K562 (cell line): ENCODE results near the gene SLC28A1. TPM values are rescaled to one million over a fixed set of nuclear protein-coding genes. Genes with fewer than 3 reads are reported as not detected.

Source experiments
- ATAC-seq: fragments of 200-7000 bp; cut with Tn5 transposase; 3 replicates; pipeline ENCODE4 v1.9.1; 2020; ENCODE audit warnings: moderate library complexity
- BruUV-seq: library from RNA; stranded (reverse); fragments of 400-500 nt; replicated peaks from 2 replicates; lab custom pipeline; 2021; lab: Mats Ljungman, UMichigan
- CTCF ChIA-PET: fragments of 300-600 bp; formaldehyde crosslinking; extraction: SDS; loops from one replicate; lab custom pipeline; 2021; ENCODE audit warnings: low intra/inter-chr PET ratio; lab: Yijun Ruan, JAX
- POLR2A ChIA-PET: fragments of 300-600, 350-650 bp; sonication (Branson Sonifier 250); formaldehyde crosslinking; extraction: SDS; loops from one replicate; lab custom pipeline; 2021; ENCODE audit warnings: antibody characterized with exemption, inconsistent platforms; lab: Yijun Ruan, JAX
- DNase-seq, 4 experiments: peaks; one replicate each; pipeline versions ENCODE4 v3.0.0 to v3.0.0-alpha.2; 2011 to 2018; ENCODE audit warnings: low spot score in 3 of 4, mixed read lengths in 3 of 4; ENCODE audit errors: extremely low read depth in 1 of 4
- FAIRE-seq: peaks from 2 replicates; lab custom pipeline; 2011; peaks lifted over from hg19 to GRCh38; lab: Jason Lieb, UNC
- H2AFZ ChIP-seq: 2 replicates; pipeline ENCODE4 v1.6.0; 2011; ENCODE audit warnings: low read depth, low read length, control low read depth, inconsistent platforms
- H3K27ac ChIP-seq: fragments of 200-600 bp; 3 replicates; pipeline ENCODE4 v1.8.0; 2011; ENCODE audit warnings: low read depth, mild to moderate bottlenecking, control low read depth, inconsistent platforms, low read length, moderate library complexity, mixed read lengths; ENCODE audit errors: extremely low read depth
- H3K27me3 ChIP-seq, 2 experiments: fragments of 300-600 bp in 1 of 2; 2 replicates in 1 of 2; 3 replicates in 1 of 2; pipeline versions ENCODE4 v1.6.0 to v1.8.0; 2011; ENCODE audit warnings: inconsistent platforms in 2 of 2, low read length in 2 of 2, mild to moderate bottlenecking in 1 of 2, mixed read lengths in 1 of 2, moderate library complexity in 1 of 2; ENCODE audit not compliant: control insufficient read depth in 2 of 2, insufficient read depth in 2 of 2
- H3K36me3 ChIP-seq: fragments of 300-600 bp; 3 replicates; pipeline ENCODE4 v1.8.0; 2011; ENCODE audit warnings: mild to moderate bottlenecking, low read length, inconsistent platforms; ENCODE audit not compliant: control insufficient read depth, insufficient read depth
- H3K4me1 ChIP-seq, 2 experiments: fragments of 200-600 bp in 1 of 2; replicated peaks in 1 of 2; 2 replicates in 1 of 2; 3 replicates in 1 of 2; pipeline versions ENCODE4 v1.5.1 to v1.8.0; 2011; ENCODE audit warnings: inconsistent platforms in 2 of 2, low read length in 2 of 2, mild to moderate bottlenecking in 1 of 2, mixed read lengths in 1 of 2, moderate library complexity in 1 of 2; ENCODE audit not compliant: control insufficient read depth in 2 of 2, insufficient read depth in 2 of 2
- H3K4me2 ChIP-seq: 2 replicates; pipeline ENCODE4 v1.6.1; 2011; ENCODE audit warnings: low read length, control low read depth, inconsistent platforms, mixed read lengths; ENCODE audit not compliant: insufficient read depth
- H3K4me3 ChIP-seq: fragments of 200-600 bp; sonication (generic), shearing (Covaris generic); 2 replicates; pipeline ENCODE4 v1.5.1; 2016; ENCODE audit warnings: control low read depth, inconsistent platforms
- H3K79me2 ChIP-seq: fragments of 200-600 bp; 3 replicates; pipeline ENCODE4 v1.8.0; 2011; ENCODE audit warnings: low read length, inconsistent platforms; ENCODE audit not compliant: control insufficient read depth, insufficient read depth
- H3K9ac ChIP-seq, 2 experiments: 2 replicates each; pipeline versions ENCODE4 v1.6.0 to v1.6.1; 2011; ENCODE audit warnings: low read depth in 2 of 2, low read length in 2 of 2, control low read depth in 1 of 2, inconsistent platforms in 1 of 2, mild to moderate bottlenecking in 1 of 2, mixed read lengths in 1 of 2; ENCODE audit not compliant: insufficient read depth in 1 of 2
- H3K9me1 ChIP-seq: one replicate; pipeline ENCODE4 v1.6.0; 2011; ENCODE audit warnings: inconsistent platforms, mild to moderate bottlenecking, low read length, moderate library complexity; ENCODE audit not compliant: control insufficient read depth, insufficient read depth
- H3K9me3 ChIP-seq: replicated peaks from 2 replicates; pipeline ENCODE4 v1.5.1; 2011; ENCODE audit warnings: low read depth, low read length, inconsistent platforms; ENCODE audit not compliant: control insufficient read depth, insufficient read depth
- H4K20me1 ChIP-seq: replicated peaks from 2 replicates; pipeline ENCODE4 v1.6.1; 2011; ENCODE audit warnings: low read length, inconsistent platforms, mixed read lengths; ENCODE audit not compliant: control insufficient read depth, insufficient read depth
- CC2D1A ChIP-seq: fragments of 450-650 bp; IDR thresholded peaks from 2 replicates; pipeline ENCODE4 v1.6.1; 2017; ENCODE audit warnings: mild to moderate bottlenecking
- CHCHD3 ChIP-seq: fragments of 250-450 bp; sonication (Bioruptor Pico); IDR thresholded peaks from 2 replicates; pipeline ENCODE4 v2.1.2; 2022; ENCODE audit warnings: mild to moderate bottlenecking
- ETV1 ChIP-seq: fragments of 450-650 bp; conservative IDR thresholded peaks from 2 replicates; pipeline ENCODE4 v1.6.1; 2016; ENCODE audit warnings: missing genetic modification characterization, control low read depth, low read depth, missing compliant biosample characterization
- ETV5 ChIP-seq: sonication (generic); formaldehyde crosslinking; IDR thresholded peaks from 2 replicates; pipeline ENCODE4 v1.4.0; 2020; ENCODE audit warnings: low read depth, mild to moderate bottlenecking, missing genetic modification reagents
- NBN ChIP-seq: fragments of 450-650 bp; IDR thresholded peaks from 2 replicates; pipeline ENCODE4 v1.6.1; 2016; ENCODE audit warnings: low read depth, mild to moderate bottlenecking
- PML ChIP-seq: IDR thresholded peaks from 2 replicates; pipeline ENCODE4 v1.6.1; 2012; ENCODE audit warnings: low read length, inconsistent platforms
- POLR2A ChIP-seq: fragments of 450-650 bp; conservative IDR thresholded peaks from 2 replicates; pipeline ENCODE4 v1.6.1; 2016
- SIRT6 ChIP-seq: IDR thresholded peaks from one replicate; pipeline ENCODE4 v1.6.1; 2012; ENCODE audit warnings: low read depth, mild to moderate bottlenecking, control low read depth, inconsistent platforms, low read length, moderate library complexity
- ZC3H8 ChIP-seq: fragments of 450-650 bp; IDR thresholded peaks from 2 replicates; pipeline ENCODE4 v1.6.1; 2017
- ZEB2 ChIP-seq: fragments of 450-650 bp; IDR thresholded peaks from 2 replicates; pipeline ENCODE4 v1.6.1; 2016
- ZNF232 ChIP-seq: sonication (generic); formaldehyde crosslinking; IDR thresholded peaks from 2 replicates; pipeline ENCODE4 v1.8.0; 2022; ENCODE audit warnings: mild to moderate bottlenecking, missing genetic modification reagents
- ZNF282 ChIP-seq: sonication (generic); formaldehyde crosslinking; IDR thresholded peaks from 2 replicates; pipeline ENCODE4 v1.8.1; 2023; ENCODE audit warnings: missing genetic modification reagents
- ZNF41 ChIP-seq: fragments of 250-450 bp; sonication (Bioruptor Pico); conservative IDR thresholded peaks from 2 replicates; pipeline ENCODE4 v1.4.0; 2020; ENCODE audit warnings: mild to moderate bottlenecking
- ZNF444 ChIP-seq: fragments of 250-450 bp; sonication (Bioruptor Pico); IDR thresholded peaks from 2 replicates; pipeline ENCODE4 v1.4.0; 2020; ENCODE audit warnings: mild to moderate bottlenecking, moderate library complexity
- WGBS: fragments of 100-300 bp; shearing (Covaris generic); methylation state at CpG from one replicate; pipeline ENCODE4 v1.1.6; 2016; ENCODE audit warnings: low coverage, mixed read lengths; ENCODE audit not compliant: insufficient coverage; ENCODE audit errors: missing lambda C conversion rate; 5-methylcytosine and 5-hydroxymethylcytosine counted together
- in situ Hi-C: fragments of 300-500 bp; cut with MboI; formaldehyde crosslinking; loops from 4 replicates; pipeline ENCODE4 v1.15.0; 2018; ENCODE audit warnings: inconsistent platforms, mixed read lengths
- intact Hi-C: fragments of 100-400 bp; cut with micrococcal nuclease; formaldehyde crosslinking; loops from 2 replicates; pipeline ENCODE4 v1.14.2; 2022
- polyA plus RNA-seq, 8 experiments: library from polyadenylated mRNA; depleted of rRNA in 4 of 8; stranded (reverse) in 5 of 8; unstranded in 3 of 8; fragments of >200 nt; fragmentation: Nextera tagmentation in 2 of 8; fragmentation: Illumina TruSeq in 1 of 8; extraction: Ambion mirVana in 2 of 8; extraction: Trizol in 1 of 8; gene quantifications; 2 replicates each; pipeline versions ENCODE4 v1.2.1 to v1.2.3, GENCODE V29; 2011 to 2014; ENCODE audit warnings: inconsistent platforms in 1 of 8, missing spikeins in 1 of 8
- total RNA-seq, 7 experiments: library from RNA; depleted of rRNA in 6 of 7; stranded (reverse); fragments of >200 nt in 6 of 7; fragmentation: Illumina TruSeq in 2 of 7; extraction: Trizol in 2 of 7; gene quantifications; 2 replicates each; pipeline versions ENCODE4 v1.2.1 to v1.2.3, GENCODE V29; 2011 to 2021; ENCODE audit warnings: low replicate concordance in 1 of 7
- TF ChIP-seq, protein P1 (sequence below), 2 experiments: fragments of 200-800 bp in 1 of 2; sonication (Bioruptor generic) in 1 of 2; sonication (generic) in 1 of 2; formaldehyde crosslinking in 1 of 2; IDR thresholded peaks in 1 of 2; conservative IDR thresholded peaks in 1 of 2; 2 replicates each; pipeline versions ENCODE4 v1.5.0 to v1.6.1; 2016 to 2020; ENCODE audit warnings: missing compliant biosample characterization in 1 of 2, missing genetic modification characterization in 1 of 2, missing genetic modification reagents in 1 of 2
- TF ChIP-seq, protein P2 (sequence below): fragments of 150-350 bp; IDR thresholded peaks from 2 replicates; pipeline ENCODE4 v1.6.1; 2014; ENCODE audit warnings: low read depth, mild to moderate bottlenecking, low read length, borderline replicate concordance
- TF ChIP-seq, protein P3 (sequence below): fragments of 250-450 bp; sonication (Bioruptor Pico); IDR thresholded peaks from 2 replicates; pipeline ENCODE4 v1.8.0; 2021; ENCODE audit warnings: borderline replicate concordance, mild to moderate bottlenecking, moderate library complexity; ENCODE audit not compliant: poor library complexity, severe bottlenecking
- TF ChIP-seq, protein P4 (sequence below): fragments of 450-650 bp; IDR thresholded peaks from 2 replicates; pipeline ENCODE4 v1.6.1; 2016

SLC28A1 gene
- total and polyA plus RNA-seq, 9 of the 15 experiments (the other 6 are each of a cell fraction or from before 2014, with no cell fraction given): 0.04 TPM; not detected in 8

DNA sequence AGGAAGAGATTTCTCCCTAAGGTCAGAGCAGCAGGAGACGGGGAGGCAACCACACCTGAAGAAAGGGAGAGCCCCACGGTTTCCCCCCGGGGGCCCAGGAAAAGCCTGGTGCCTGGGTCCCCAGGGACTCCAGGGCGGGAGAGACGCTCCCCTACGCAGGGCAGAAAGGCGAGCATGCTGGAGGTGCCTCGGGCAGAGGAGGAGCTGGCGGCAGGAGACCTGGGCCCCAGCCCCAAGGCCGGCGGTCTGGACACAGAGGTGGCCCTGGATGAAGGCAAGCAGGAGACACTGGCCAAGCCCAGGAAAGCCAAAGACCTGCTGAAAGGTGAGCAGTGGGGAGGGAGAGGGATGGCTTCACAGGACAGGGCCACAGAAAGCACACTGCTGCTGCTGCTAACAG is 26.2 kb upstream of the SLC28A1 start:
- no TSS peak for BruUV-seq
- H3K4me3 ChIP-seq: no peak overlapping the region
- TF ChIP-seq ZNF41 (CRISPR knock-in tag) (no peak), ZNF444 (no peak), NBN (no peak), SIRT6 (no peak), PML (no peak), ZNF282 (no peak), ZC3H8 (no peak), ETV5 (no peak), ZEB2 (no peak), POLR2A (no peak), CHCHD3 (CRISPR knock-in tag) (no peak), CC2D1A (no peak), ZNF232 (CRISPR knock-in tag) (no peak), ETV1 (tag) (no peak)
- TF ChIP-seq, protein P1, sequence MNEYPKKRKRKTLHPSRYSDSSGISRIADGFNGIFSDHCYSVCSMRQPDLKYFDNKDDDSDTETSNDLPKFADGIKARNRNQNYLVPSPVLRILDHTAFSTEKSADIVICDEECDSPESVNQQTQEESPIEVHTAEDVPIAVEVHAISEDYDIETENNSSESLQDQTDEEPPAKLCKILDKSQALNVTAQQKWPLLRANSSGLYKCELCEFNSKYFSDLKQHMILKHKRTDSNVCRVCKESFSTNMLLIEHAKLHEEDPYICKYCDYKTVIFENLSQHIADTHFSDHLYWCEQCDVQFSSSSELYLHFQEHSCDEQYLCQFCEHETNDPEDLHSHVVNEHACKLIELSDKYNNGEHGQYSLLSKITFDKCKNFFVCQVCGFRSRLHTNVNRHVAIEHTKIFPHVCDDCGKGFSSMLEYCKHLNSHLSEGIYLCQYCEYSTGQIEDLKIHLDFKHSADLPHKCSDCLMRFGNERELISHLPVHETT (CRISPR knock-in tag; conservative IDR thresholded peaks at IDR 0.05 in 1 of 2, IDR thresholded peaks at IDR 0.05 in 1 of 2): no peak
- TF ChIP-seq, protein P2, sequence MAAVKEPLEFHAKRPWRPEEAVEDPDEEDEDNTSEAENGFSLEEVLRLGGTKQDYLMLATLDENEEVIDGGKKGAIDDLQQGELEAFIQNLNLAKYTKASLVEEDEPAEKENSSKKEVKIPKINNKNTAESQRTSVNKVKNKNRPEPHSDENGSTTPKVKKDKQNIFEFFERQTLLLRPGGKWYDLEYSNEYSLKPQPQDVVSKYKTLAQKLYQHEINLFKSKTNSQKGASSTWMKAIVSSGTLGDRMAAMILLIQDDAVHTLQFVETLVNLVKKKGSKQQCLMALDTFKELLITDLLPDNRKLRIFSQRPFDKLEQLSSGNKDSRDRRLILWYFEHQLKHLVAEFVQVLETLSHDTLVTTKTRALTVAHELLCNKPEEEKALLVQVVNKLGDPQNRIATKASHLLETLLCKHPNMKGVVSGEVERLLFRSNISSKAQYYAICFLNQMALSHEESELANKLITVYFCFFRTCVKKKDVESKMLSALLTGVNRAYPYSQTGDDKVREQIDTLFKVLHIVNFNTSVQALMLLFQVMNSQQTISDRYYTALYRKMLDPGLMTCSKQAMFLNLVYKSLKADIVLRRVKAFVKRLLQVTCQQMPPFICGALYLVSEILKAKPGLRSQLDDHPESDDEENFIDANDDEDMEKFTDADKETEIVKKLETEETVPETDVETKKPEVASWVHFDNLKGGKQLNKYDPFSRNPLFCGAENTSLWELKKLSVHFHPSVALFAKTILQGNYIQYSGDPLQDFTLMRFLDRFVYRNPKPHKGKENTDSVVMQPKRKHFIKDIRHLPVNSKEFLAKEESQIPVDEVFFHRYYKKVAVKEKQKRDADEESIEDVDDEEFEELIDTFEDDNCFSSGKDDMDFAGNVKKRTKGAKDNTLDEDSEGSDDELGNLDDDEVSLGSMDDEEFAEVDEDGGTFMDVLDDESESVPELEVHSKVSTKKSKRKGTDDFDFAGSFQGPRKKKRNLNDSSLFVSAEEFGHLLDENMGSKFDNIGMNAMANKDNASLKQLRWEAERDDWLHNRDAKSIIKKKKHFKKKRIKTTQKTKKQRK: no peak
- TF ChIP-seq, protein P3, sequence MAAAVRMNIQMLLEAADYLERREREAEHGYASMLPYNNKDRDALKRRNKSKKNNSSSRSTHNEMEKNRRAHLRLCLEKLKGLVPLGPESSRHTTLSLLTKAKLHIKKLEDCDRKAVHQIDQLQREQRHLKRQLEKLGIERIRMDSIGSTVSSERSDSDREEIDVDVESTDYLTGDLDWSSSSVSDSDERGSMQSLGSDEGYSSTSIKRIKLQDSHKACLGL (CRISPR knock-in tag): no peak
- TF ChIP-seq, protein P4, sequence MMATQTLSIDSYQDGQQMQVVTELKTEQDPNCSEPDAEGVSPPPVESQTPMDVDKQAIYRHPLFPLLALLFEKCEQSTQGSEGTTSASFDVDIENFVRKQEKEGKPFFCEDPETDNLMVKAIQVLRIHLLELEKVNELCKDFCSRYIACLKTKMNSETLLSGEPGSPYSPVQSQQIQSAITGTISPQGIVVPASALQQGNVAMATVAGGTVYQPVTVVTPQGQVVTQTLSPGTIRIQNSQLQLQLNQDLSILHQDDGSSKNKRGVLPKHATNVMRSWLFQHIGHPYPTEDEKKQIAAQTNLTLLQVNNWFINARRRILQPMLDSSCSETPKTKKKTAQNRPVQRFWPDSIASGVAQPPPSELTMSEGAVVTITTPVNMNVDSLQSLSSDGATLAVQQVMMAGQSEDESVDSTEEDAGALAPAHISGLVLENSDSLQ: no peak

More for the DNA sequence above, 26.2 kb upstream of the SLC28A1 start:
- DNase-seq (no peak), FAIRE-seq (no peak), ATAC-seq (no peak)
- H3K9me1 ChIP-seq: no peaks in the 10 kb centered on the region
- H3K36me3 ChIP-seq: no peaks in the 10 kb centered on the region
- peaks cover 0 to 9% of the 10 kb centered on the region in 2 experiments; a peak in 2 of 5 replicates for H3K4me1 ChIP-seq
- intact Hi-C loops (no loop called here), in situ Hi-C loops (no loop called here)
- no peak overlapping the region for H3K9ac ChIP-seq
- H3K79me2 ChIP-seq: no peaks in the 10 kb centered on the region
- H3K9me3 ChIP-seq: no peaks in the 10 kb centered on the region
- no peak overlapping the region for H3K27ac ChIP-seq
- POLR2A ChIA-PET: no interaction called here
- no peak overlapping the region for H3K4me2 ChIP-seq
- no peak overlapping the region for H2AFZ ChIP-seq
- CTCF ChIA-PET: no interaction called here
- 6% methylated on average over 11 of the region's 11 CpGs for WGBS
- H3K27me3 ChIP-seq: peaks cover 22 to 50% of the 10 kb centered on the region in 2 experiments; a peak in 4 of 5 replicates
- no peaks in the 10 kb centered on the region; the same call in 1 of the 2 replicates for H4K20me1 ChIP-seq
